Measurements from ENCODE around the gene ZNF189.

GRCh38 chr9:101437806-101438232 lies 39.2 kb downstream of the ZNF189 start:
- TF ChIP-seq, protein P1, sequence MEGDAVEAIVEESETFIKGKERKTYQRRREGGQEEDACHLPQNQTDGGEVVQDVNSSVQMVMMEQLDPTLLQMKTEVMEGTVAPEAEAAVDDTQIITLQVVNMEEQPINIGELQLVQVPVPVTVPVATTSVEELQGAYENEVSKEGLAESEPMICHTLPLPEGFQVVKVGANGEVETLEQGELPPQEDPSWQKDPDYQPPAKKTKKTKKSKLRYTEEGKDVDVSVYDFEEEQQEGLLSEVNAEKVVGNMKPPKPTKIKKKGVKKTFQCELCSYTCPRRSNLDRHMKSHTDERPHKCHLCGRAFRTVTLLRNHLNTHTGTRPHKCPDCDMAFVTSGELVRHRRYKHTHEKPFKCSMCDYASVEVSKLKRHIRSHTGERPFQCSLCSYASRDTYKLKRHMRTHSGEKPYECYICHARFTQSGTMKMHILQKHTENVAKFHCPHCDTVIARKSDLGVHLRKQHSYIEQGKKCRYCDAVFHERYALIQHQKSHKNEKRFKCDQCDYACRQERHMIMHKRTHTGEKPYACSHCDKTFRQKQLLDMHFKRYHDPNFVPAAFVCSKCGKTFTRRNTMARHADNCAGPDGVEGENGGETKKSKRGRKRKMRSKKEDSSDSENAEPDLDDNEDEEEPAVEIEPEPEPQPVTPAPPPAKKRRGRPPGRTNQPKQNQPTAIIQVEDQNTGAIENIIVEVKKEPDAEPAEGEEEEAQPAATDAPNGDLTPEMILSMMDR (IDR thresholded peaks at IDR 0.05): peak in 1 of 6 experiments; percentile 4
- TF ChIP-seq POLR2A (IDR thresholded peaks at IDR 0.05): peak in 1 of 2 donors; percentile 84

All from adrenal gland (tissue), 5 donors.